Measurements from ENCODE around the gene RAB3C.
"Not testable (repeated sequence)": the region's sequence is repeated elsewhere in the genome, so short reads cannot be mapped to it uniquely, and the experiment has no call there.

The RAB3C gene

DNA sequence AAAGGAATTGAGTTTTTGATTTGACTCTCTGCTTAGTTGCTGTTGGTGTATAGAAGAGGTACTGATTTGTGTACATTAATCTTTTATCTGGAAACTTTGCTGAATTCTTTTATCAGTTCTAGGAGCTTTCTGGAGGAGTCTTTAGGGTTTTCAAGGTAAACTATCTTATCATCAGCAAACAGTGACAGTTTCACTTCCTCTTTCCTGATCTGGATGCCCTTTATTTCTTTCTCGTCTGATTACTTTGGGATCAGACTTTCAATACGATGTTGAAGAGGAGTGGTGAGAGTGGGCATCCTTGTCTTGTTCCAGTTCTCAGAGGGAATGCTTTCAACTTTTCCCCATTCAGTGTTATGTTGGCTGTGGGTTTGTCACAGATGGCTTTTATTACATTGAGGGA is 17.7 kb downstream of the RAB3C start:
- not testable (repeated sequence) for DNase-seq (ENCODE audit: low read depth in 1 of 2, low spot score in 1 of 2)

DNA sequence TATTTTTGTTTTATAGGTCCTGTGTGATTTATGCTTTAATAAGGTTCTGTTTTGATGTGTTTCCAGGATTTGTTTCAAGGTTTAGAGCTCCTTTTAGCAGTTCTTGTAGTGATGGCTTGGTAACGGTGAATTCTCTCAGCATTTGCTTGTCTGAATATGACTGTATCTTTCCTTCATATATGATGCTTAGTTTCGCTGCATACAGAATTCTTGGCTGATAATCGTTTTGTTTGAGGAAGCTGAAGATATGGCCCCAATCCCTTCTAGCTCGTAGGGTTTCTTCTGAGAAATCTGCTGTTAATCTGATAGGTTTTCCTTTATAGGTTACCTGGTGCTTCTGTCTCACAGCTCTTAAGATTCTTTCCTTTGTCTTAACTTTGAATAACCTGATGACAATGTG is 20.0 kb downstream of the RAB3C start:
- DNase-seq (ENCODE audit: low read depth in 1 of 2, low spot score in 1 of 2): not testable (repeated sequence)

DNA sequence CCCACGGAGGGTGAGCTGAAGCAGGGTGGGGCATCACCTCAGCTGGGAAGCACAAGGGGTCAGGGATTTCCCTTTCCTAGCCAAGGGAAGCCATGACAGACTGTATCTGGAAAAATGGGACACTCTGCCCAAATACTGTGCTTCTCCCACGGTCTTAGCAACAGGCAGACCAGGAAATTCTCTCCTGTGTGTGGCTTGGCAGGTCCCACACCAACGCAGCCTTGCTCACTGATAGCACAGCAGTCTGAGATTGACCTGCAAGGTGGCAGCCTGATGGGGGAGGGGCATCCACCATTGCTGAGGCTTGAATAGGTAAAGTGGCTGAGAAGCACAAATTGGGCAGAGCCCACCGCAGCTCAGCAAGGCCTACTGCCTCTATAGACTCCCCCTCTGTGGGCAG is 23.2 kb downstream of the RAB3C start:
- no peak for DNase-seq (ENCODE audit: low read depth in 1 of 2, low spot score in 1 of 2)

DNA sequence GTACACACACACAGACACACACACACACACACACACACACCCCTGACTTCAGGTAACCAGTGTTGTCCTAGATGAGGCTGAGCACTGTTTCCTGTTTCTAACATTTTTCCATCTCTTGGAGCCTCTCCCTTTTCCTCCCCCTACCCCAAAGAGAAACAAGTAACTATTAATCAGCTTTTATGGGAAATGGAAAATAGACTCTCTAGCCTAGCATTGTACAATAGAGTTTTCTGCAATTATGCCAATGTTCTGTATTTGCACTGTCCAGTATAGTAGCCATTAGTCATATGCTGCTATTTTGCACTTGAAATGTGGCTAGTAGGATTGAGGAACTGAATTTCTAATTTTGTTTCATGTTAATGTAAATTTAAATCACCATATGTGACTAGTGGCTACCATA is 33.1 kb downstream of the RAB3C start:
- DNase-seq (ENCODE audit: low read depth in 1 of 2, low spot score in 1 of 2): no peak

DNA sequence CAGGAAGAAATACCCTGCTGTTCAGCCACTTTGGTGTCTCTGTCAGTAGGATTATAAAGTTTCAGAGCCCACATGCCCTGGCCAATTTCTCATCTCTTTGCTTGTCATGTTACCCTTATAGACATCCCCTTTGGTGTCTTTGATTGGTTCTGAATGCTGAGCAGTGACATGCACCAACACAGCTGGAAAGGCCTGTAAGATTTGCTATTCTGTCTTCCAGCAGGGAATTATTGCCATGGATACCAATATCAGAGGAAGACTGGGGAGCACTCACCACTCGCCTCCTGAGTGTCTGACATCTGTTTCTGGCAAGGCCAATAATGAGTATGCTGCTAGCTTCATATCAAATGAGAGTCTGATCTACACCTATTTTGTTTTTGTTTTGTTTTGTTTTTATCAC is 34.4 kb downstream of the RAB3C start:
- no peak for DNase-seq (ENCODE audit: low read depth in 1 of 2, low spot score in 1 of 2)

DNA sequence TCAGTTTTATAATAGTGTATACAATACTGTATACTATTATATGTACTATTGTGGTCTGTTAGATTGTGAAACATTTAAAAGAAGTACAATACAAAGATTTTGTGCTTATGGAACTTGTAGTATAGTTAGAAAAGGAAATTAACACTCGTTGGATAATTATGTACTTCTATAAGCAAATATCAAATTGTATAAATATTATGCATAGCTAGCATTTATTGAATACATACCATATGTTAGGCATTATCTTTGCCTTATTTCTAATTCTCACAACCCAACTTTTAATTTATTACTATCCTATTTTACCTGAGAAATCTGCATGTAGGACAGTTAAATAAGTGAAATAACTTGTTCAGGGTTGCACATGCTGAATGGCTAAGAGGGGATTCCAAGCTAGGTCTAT is 37.5 kb downstream of the RAB3C start:
- DNase-seq (ENCODE audit: low read depth in 1 of 2, low spot score in 1 of 2): no peak

DNA sequence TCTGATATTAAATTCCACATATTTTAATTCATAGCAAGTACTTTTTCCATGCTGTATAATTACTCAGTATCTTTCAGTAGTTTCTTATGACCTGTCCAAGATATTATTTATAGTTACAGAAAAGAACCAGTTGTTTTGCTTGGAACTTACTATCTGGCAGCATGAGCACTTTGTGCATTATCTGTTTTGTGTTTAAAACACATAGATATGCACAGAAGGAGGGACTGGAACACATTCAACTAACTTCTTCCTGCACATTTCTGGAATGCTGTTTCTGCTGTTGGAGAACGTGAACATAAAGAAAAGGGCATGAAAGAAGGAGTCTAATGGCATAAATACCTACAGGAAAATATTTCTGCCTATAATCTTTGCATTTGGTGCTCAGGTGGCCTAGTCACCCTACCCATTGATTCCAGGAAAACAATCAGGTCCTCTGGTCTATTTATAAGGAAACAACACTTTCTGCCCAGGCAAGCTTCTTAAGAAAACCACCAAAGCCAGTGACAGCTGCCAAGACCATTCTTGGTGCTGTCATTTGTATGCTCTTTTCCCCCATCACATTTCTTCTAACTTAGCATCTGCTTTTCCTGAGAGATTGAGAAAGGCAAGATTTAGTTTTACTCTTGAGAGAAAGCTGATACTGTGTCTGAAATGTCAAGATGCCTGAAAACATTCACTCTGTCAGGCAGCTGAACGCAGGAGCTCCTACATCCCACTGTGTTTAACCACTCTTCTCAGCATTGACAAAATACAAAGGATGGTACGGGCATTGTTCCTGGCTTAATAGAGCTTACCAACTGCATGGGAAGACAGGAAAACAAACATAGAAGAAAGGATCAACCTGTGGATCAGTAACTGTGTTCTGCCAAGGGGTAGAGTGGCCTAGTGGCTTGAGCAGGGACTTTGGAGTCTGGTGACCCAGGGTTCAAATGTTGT is 40.3 kb downstream of the RAB3C start:
- no peak for DNase-seq (ENCODE audit: low read depth in 1 of 2, low spot score in 1 of 2)

DNA sequence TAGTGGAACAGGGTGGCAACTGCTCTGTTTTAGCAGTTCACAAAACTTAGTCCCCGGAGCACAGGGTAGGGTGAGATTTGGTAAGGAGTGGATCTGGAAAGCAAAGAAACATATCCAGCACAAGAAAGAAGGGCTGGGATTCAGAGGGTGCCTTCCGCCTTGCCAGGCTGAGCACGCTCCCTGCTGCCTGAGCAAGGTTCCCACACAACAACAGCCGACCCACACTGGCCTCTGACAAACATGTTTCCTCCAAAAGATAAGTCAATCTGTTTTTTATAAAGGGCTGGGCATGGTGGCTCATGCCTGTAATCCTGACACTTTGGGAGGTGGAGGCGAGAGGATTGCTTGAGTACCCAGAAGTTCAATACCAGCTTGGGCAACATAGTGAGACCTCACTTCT is 45.8 kb downstream of the RAB3C start:
- no peak for DNase-seq (ENCODE audit: low read depth in 1 of 2, low spot score in 1 of 2)

DNA sequence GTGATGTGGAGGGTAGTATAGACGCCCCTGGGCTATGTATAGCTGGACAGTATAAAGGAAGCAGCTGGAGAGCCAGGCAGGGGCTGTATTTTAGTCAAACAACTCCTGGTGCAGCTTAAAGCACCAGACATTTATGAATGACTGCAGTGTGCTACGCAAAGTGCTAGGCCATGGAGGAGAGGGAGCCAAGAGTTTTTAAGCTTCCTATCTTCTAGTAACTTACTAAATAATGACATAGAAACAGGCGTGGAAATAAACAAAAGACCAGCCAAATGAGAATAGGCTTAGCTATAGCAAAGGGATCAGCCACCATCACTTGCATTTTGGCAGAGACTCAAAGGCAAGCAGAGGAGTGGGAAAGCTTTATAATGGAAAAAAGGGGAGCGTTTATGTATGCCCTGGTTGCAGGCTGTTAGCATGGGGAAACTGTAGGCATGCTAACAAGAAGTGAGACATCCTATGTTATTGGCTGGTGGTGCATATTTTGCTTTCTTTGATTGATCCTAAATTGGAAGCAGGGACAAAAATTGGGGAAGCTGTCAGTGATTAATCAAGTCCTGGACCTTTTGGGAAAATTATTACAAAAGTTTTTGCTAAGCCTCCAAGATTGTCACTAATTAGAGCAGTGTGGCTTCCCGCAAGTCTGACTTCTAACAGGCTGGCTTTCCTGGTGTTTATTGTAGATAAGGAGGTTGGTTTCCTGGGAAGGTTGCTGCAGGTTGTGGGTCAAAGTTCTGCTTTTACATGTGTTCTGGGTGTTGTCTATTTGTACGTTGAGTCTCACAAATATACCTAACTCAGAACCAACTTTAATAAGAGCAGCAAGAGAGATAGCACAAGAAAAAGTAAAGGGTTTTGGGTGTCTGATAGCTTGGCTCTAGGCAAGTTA is 46.6 kb downstream of the RAB3C start:
- DNase-seq (ENCODE audit: low read depth in 1 of 2, low spot score in 1 of 2): no peak

DNA sequence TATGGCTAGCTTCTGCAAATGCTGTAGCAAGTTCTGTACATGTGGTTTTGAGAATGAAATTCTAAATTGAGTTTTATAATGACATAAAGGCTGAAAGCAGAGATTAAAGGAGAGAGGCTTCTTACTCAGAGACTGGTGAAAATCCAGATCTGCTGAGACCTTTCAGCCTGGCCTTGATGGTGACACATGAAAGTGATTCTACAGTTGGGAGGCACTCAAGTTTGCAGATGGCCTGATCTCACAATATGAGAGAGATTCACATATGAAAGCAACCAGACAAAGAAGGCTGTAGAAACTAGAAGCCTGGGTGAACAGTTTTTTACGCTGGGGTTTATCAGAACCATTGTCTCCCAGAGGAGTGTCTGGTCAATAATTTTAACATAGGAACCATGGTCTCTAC is 49.0 kb downstream of the RAB3C start:
- no peak for DNase-seq (ENCODE audit: low read depth in 1 of 2, low spot score in 1 of 2)

DNA sequence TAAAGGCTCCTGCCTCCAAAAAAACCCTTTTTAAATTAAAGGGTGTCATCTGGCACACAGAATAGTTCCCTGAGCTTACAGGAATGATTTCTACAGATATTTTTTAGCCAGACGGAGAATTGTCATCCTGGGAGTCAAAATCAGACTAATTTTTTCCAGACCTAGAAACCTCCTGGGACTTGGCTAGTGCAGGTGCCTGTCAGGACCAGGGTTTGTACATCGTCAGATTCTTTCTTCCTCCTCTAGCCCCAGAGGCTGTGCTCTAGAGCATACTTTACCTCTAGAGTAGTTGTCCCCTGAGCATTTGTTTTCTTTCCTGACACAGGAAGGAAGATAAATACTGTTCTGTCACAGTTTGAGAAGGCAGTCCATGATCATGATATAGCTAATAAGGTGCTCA is 52.5 kb downstream of the RAB3C start:
- DNase-seq (ENCODE audit: low read depth in 1 of 2, low spot score in 1 of 2): no peak

DNA sequence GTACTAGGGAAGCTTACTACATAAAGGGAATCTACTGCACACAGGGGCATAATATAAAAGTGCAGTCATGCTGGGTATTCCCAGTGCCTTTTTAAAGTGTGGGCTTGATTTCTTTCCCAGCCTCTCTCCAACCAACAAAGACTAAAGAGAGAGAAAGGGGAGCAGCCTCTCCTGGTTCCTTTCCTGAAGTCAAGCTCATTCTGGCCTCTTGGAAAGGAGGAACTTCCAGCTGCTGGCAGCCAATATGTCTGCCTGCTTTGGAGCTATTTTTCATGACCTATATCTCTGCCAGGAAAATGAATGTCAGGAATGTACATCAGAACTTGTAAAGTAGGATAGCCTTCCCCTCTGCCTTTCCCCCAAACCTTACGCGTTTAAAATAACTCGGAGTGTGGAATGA is 57.1 kb downstream of the RAB3C start:
- no peak for DNase-seq (ENCODE audit: low read depth in 1 of 2, low spot score in 1 of 2)

DNA sequence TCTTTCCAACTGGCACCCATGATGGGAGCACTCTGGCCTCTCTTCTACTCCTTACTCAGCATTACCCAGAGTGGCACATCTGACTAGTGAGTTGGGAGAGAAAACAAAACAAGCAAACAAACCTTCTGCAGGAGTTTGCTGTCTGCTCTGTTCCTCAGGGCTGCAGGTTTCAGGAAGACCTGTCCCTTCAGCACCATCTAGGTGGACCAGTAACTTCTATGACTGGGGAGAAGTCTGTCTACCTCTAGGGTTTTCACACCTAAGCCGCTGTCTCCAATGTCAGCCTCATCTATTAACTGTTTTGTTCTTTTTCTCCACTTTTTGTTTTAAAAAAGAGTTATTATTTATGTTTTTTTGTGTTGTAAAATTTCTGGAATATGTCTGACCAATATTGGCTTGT is 58.7 kb downstream of the RAB3C start:
- DNase-seq (ENCODE audit: low read depth in 1 of 2, low spot score in 1 of 2): no peak

DNA sequence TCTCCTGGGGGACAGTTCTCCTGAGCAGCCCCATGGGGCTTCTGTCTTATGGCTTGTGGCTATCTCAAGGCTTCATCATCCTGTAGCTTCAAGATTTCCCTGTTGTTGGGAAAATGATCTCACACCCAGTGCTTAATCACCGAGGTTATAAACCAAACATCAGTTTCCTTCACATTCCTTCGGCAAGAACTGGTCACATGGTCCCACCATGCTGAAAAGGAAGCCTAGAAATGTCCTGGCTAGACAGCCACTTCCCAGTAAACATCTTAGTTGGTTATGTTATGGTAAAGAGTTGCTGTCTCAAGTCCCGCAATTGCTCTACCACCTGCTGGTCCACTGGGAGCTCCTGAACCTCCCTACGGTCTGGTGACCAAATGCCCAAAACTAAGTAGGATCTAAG is 66.0 kb downstream of the RAB3C start:
- no peak for DNase-seq (ENCODE audit: low read depth in 1 of 2, low spot score in 1 of 2)

DNA sequence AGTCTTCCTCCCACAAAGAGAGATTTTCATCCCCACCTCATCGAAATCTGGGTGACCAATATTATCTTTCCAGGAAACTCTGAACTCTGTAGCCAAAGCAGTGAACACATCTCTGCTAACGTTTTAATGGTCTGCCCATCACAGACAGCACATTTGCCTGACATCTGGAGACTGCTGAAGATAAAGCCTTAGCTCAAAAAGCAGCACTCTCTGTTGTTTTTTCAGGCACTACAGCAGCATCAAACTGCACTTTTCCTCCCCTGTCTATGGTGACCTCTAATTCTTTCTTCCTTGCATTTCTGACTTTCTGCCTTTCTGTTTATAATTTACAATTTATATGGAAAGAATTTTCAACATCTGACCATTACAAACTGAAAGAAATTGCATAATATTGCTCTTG is 66.8 kb downstream of the RAB3C start:
- no peak for DNase-seq (ENCODE audit: low read depth in 1 of 2, low spot score in 1 of 2)

DNA sequence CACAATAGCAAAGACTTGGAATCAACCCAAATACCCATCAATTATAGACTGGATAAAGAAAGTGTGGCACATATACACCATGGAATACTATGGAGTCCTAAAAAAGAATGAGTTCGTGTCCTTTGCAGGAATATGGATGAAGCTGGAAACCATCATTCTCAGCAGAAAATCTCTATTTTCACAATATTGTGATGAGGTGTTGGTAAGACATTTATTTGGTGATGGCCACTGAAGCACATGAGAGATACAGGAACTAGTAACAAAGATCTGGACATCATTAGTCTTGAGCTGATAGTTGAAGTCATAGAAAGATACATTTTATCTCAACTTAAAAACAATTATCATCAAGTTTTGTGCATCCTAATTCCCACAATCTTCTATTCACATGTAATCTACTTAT is 70.6 kb downstream of the RAB3C start:
- no peak for DNase-seq (ENCODE audit: low read depth in 1 of 2, low spot score in 1 of 2)

DNA sequence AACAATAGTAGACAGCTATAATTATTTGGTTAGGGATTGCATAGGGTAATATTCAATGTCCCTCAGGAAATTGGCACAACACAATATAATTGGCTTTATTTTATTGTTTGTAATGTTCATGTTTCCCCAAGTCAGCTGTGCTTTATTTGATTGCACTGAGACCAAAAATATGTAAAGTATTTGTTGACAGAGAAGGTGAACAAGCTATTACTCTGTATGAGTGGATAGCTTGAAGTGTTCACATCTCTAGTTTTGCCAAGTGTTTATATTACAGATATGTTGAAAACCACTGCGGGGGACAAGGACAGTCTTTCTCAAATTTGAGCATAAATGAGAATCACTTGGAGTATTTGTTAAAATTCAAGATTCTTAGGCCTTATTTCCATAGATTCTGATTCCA is 83.3 kb downstream of the RAB3C start:
- no peak for DNase-seq (ENCODE audit: low read depth in 1 of 2, low spot score in 1 of 2)

DNA sequence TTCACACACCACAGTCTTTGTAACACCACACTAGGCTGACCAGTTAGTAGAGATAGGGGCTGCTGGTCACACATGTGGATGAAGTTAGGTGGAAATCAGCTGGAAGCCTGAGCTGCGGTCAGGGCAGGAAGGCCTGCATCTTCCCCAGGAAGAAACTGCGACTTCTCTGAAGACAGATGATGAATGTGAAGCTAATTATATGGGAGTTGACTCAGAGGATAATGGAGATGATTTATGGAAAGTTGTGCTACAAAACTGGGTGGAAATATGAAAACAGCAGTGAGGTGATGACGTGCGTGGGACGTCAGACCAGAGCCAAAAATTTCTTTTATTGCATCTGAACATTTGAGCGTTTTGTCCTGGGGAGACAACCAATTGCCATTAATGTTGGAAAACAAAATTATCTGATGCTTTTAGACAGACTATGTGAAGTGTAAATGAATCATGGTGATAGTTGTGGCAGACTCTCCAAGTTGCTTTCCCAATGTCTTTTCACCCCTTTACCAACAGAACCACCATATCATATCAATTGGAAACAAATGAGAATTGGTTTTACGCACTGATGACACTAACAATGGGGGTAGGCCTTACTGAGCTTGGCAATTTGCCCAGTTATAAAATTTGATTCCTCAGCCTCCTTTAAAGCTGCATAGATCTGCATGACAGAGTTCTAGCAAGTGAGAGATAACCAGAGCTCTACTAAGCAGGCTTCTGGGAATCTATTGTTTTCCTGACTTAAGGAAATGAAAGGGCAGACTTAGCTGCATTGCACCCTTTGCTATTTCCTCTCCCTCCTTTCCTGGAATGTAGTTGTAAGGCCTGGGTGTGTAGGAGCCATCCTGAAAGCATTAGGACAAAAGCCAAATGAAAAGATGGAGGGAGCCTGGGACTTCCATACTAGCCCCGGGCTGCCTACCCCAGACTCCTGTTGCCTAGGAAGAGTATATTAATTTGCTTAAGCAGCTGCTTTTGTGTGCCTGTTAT is 84.0 kb downstream of the RAB3C start:
- DNase-seq (ENCODE audit: low read depth in 1 of 2, low spot score in 1 of 2): no peak

DNA sequence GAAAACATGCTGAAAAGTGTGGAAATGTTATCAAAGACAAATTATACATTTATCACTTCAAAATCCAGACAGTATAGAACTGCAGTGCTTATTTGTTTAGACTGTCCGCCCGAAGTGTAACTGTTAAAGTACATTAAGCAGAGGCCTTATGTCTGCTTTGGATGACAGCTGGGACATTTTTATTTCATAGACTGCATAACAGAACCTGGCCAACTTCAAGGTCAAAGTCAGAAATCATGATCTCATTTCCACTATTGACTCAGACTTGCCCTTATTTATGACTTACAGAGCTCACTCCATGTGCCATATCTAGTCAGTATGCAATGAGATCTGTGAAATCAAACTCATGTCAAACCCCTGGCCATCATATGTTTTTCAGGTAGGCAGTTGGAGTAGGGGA is 87.7 kb downstream of the RAB3C start:
- DNase-seq (ENCODE audit: low read depth in 1 of 2, low spot score in 1 of 2): no peak

DNA sequence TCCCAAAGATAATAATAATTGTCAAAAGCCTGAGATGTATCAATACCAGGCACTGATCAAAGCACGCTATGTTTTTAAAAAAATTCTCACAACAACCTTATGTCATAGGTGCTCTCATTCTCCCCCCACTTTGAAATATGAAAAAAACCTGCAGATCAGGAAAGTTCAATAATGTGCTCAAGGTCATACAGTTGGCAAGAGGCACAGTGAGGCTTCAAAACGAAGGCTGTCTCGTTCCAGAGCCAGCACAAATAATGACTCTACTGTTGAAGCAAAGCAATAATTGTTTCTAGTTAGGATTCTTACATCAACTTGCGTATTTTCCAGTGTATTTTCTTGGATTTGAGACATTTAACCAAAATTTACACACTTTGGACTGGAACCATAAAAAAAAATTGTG is 88.3 kb downstream of the RAB3C start:
- DNase-seq (ENCODE audit: low read depth in 1 of 2, low spot score in 1 of 2): no peak

DNA sequence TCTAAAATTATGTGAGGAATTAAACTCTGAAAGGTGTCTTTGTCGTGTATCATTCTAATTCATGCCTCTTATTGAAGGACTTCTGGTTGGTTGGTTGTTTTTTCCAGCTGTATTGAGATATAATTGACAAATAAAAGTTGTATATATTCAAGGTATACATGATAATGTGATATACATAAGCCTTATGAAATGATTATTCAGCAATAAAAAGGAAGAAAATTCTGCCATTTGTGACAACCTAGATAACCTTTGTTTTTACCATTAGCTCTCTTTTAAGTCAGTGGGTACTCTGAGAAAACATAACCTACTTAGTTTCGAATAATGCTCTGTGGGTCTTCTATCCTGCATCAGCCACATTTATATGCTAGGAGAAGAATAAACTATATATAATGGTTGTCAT is 89.6 kb downstream of the RAB3C start:
- DNase-seq (ENCODE audit: low read depth in 1 of 2, low spot score in 1 of 2): no peak
